Neutrophil (primary cell): Measurements from ENCODE around the gene NOS3.

Experiments
- H3K27ac ChIP-seq: fragments of 200-600 bp; sonication (generic); 2 replicates; pipeline ENCODE4 v1.5.1; 2016; ENCODE audit warnings: mild to moderate bottlenecking, moderate library complexity
- H3K27me3 ChIP-seq: fragments of 200-600 bp; sonication (generic); 2 replicates; pipeline ENCODE4 v1.6.0; 2016; ENCODE audit warnings: mild to moderate bottlenecking
- H3K36me3 ChIP-seq: fragments of 200-600 bp; sonication (generic); 2 replicates; pipeline ENCODE4 v1.5.1; 2017
- H3K4me1 ChIP-seq, 2 experiments: fragments of 200-600 bp in 1 of 2; sonication (generic) in 1 of 2; 1 replicate in 1 of 2; 2 replicates in 1 of 2; pipeline versions ENCODE4 v1.5.1 to v1.6.1; 2013 to 2016; ENCODE audit warnings: low read depth in 1 of 2, low read length in 1 of 2, mild to moderate bottlenecking in 1 of 2, moderate library complexity in 1 of 2; ENCODE audit not compliant: control insufficient read depth in 1 of 2, insufficient read depth in 1 of 2
- H3K4me3 ChIP-seq, 2 experiments: fragments of 200-600 bp in 1 of 2; sonication (generic) in 1 of 2; 1 replicate in 1 of 2; 2 replicates in 1 of 2; pipeline ENCODE4 v1.5.1; 2013 to 2016; ENCODE audit warnings: low read depth in 1 of 2, low read length in 1 of 2, mild to moderate bottlenecking in 1 of 2, moderate library complexity in 1 of 2
- H3K9me3 ChIP-seq: fragments of 200-600 bp; sonication (generic); 2 replicates; pipeline ENCODE4 v1.5.1; 2016
- CTCF ChIP-seq: fragments of 200-600 bp; sonication (generic); IDR thresholded peaks from 2 replicates; pipeline ENCODE4 v1.5.1; 2016; ENCODE audit warnings: antibody characterized with exemption

The NOS3 gene

GRCh38 chr7:150975536-150976319 is 15.1 kb upstream of the NOS3 start:
- H3K9me3 ChIP-seq = no peaks in the 10 kb centered on the region
- H3K27ac ChIP-seq = no peak overlapping the region
- H3K36me3 ChIP-seq = no peaks in the 10 kb centered on the region
- H3K27me3 ChIP-seq = peaks cover 98% of the 10 kb centered on the region
- no peak overlapping the region for H3K4me3 ChIP-seq
- TF ChIP-seq CTCF = no peak
- peaks cover 0 to 8% of the 10 kb centered on the region in 2 experiments for H3K4me1 ChIP-seq

GRCh38 chr7:150976529-150977381 is 14.1 kb upstream of the NOS3 start:
- no peak for TF ChIP-seq CTCF
- Histone ChIP-seq H3K27ac (no peak overlapping the region), H3K4me3 (no peak overlapping the region), H3K36me3 (no peaks in the 10 kb centered on the region), H3K9me3 (no peaks in the 10 kb centered on the region), H3K27me3 (peaks cover 98% of the 10 kb centered on the region), H3K4me1 (peaks cover 0 to 8% of the 10 kb centered on the region in 2 experiments)

- Histone ChIP-seq H3K9me3 (no peaks in the 10 kb centered on the region), H3K36me3 (no peaks in the 10 kb centered on the region), H3K4me3 (no peak overlapping the region), H3K27me3 (peaks cover 98% of the 10 kb centered on the region), H3K4me1 (peaks cover 0 to 8% of the 10 kb centered on the region in 2 experiments), H3K27ac (no peak overlapping the region)
- no peak for TF ChIP-seq CTCF
Observed at GRCh38 chr7:150977382-150978125, 13.3 kb upstream of the NOS3 start.

GRCh38 chr7:150978126-150978789 is 12.6 kb upstream of the NOS3 start, which contains the start of gene KCNH2:
TSS of gene KCNH2 (minus strand) at chr7:150978321. CDS start at chr7:150977913, 408 bp downstream.
- Histone ChIP-seq H3K27ac (no peak within 1 kb of the TSS), H3K27me3 (peaks cover 98% of the 10 kb centered on the region), H3K4me1 (peaks cover 0 to 8% of the 10 kb centered on the region in 2 experiments), H3K9me3 (no peaks in the 10 kb centered on the region), H3K4me3 (no peak within 1 kb of the TSS), H3K36me3 (no peaks in the 10 kb centered on the region)
- TF ChIP-seq CTCF = no peak
